Airway epithelial cell (primary cell): Measurements from ENCODE around the gene PALS1. TPM values are rescaled to one million over a fixed set of nuclear protein-coding genes. Genes with fewer than 3 reads are reported as not detected.

Source experiments
- total RNA-seq: library from RNA; depleted of rRNA; stranded (reverse); fragments of >200 nt; gene quantifications from 2 replicates; pipeline ENCODE4 v1.2.3, GENCODE V29; 2015

The PALS1 gene
- total RNA-seq = 13.2 and 14.4 TPM in 2 replicates

DNA sequence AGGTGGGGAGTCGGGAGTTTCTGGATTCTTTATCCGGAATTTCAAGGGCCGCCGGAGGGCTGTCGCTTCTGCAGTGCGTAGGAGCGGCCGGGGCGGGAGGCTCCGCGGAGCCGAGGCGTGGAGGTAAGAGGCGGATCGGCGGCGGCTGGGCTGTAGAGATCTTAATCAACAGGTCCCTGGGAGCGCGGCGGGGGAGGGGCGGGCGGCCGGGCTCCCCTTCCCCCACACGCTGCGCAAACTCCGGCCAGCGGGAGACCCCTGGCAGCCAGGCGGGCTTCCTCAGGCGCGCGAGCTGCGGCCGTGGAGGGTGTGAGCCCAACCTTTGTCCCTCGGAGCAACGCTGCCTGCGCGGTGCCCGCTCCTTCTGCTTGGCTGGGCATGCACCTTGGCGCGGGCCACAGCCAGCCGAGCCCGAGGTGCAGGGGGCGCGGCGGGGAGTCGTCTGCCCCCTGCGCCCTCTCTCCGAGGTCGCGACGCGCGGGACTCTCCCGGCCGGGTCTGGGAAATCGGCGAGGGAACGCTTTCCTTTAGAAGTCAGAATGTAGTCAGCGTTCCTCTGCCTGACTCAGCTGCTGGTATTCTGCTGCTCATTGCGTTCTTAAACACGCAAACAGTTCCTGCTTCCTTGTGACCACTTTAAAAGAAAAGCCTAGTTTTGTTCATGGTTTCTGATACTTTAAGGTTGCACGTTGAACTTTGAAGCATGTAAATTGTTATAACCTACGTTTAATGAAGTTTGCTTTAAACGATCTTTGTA is at the start of gene PALS1:
Gene PALS1 (plus strand): TSS at position 25 of the 757 bp plus-strand sequence. CDS start 37,736 bp downstream, outside the sequence.

Other genes starting within 250 kb of the PALS1 start
- gene GARIN2, start 52.0 kb upstream of the PALS1 start, total RNA-seq = not detected in 2 replicates
- 89.1 and 93.7 TPM in 2 replicates for gene ATP6V1D, start 118.4 kb downstream of the PALS1 start, total RNA-seq
- gene EIF2S1, start 118.9 kb downstream of the PALS1 start, total RNA-seq = 192 and 202 TPM in 2 replicates
- gene PLEK2, start 170.7 kb downstream of the PALS1 start, total RNA-seq = 86.1 and 98.0 TPM in 2 replicates
- gene TMEM229B, start 247.3 kb downstream of the PALS1 start, total RNA-seq = 2.1 and 2.2 TPM in 2 replicates